Epidermal melanocyte (primary cell): ENCODE data around the gene CERS3.

ENCODE experiments used
- DNase-seq: peaks from one replicate; pipeline ENCODE4 v3.0.0; 2011; ENCODE audit warnings: low spot score; ENCODE audit not compliant: insufficient read length

CERS3 gene

GRCh38 chr15:100528833-100529428 is at the start of gene CERS3:
Gene CERS3 (minus strand): TSS chr15:100528950. CDS start chr15:100501849, 27,101 bp downstream.
- DNase-seq: no peak

DNA sequence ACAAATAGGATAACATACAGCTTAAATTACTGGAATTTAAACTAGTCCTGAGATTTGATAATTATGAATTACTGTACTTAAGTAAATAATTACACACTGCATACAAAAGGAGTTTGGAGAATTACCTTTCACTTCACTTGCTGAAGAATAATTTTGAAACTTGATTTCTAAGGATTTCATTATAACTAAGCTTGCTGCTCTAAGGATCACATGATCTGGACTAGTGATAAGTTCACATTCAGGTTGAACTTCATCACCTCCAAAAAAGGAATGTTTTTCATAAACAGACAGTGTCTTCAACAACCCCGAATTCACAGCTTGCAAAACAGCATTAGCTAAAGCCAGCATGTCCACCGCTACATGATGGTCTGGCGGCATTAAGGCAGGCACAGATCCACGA is 44.8 kb upstream of the CERS3 start:
- DNase-seq: no peak

- no peak for DNase-seq
These were observed 43.7 kb upstream of the CERS3 start for GRCh38 chr15:100572362-100572983.

DNA sequence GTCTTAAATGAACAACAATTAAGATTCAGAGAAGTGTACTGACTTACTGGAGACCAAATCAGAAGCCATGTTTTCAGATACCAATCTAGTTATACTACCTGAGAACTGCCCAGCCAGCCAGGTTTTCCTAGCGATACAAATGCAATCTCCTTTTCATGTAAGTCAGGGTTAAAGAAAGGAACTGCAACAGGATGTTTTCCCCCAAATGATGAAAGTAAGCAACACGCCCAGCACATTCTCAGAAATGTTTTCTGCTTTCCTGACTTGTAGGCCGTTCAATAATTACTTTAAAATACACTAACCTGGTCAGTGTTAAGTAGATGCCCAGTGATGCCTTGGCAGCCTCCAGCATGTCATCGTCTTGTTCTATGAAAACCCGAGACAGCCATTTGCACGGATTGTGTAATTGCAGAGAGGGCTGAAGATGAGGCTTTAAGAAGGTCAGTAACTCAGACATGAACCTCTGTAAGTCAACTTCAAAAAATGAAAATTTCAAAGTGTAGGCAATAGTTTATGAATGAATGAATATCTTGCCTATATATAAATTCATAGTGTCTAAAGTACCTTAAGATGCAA is 42.9 kb upstream of the CERS3 start:
- DNase-seq: no peak

DNA sequence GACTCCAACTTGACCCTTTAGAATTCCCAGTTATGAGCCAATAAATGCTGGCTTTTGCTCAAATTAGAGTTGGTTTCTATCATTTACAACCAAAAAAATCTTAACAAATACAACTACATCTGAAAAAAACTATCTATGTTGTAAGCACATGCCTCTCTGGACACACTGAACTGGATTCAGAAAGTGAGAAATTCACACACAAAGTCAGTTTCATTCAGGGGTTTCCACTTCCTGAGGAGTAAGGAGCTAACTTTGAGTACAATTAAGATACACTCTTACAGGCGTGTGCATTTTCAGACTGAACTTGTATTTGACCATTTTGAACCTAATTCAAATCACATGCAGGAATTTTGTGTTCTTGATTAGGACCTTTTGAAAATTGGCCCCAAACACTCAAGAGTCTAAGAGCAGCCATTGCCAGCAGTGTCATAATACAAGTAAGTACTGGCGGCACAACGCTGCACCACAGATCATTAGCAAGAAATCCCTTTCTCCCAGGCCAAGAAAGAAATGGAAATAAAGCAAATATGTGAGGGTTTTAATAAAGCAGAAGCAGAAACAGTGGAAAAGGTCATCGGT is 42.1 kb upstream of the CERS3 start:
- DNase-seq: no peak

GRCh38 chr15:100570275-100570674 is 41.5 kb upstream of the CERS3 start:
- no peak for DNase-seq

- no peak for DNase-seq
These were observed 40.6 kb upstream of the CERS3 start for GRCh38 chr15:100569391-100569790.

GRCh38 chr15:100566850-100567628 is 38.3 kb upstream of the CERS3 start:
- DNase-seq: no peak

DNA sequence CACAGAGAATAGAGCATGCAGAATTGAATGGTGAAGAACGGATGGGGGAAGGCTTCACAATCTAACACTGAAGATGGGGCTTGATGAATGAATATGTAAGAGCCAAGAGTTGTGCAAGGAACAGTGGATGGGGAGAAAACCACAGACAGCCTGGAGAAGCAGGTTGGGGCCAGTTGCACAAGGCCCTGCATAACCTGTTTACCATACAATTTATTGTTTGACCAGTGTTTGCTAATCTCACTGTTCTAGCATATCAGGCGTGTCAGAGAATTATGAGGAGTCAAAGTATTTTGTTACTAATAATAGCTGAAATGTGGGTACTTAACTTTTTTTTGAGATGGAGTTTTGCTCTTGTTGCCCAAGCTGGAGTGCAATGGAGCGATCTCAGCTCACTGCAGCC is 36.8 kb upstream of the CERS3 start:
- DNase-seq: no peak

- DNase-seq: no peak
These were observed 31.6 kb upstream of the CERS3 start for GRCh38 chr15:100560323-100560722.

DNA sequence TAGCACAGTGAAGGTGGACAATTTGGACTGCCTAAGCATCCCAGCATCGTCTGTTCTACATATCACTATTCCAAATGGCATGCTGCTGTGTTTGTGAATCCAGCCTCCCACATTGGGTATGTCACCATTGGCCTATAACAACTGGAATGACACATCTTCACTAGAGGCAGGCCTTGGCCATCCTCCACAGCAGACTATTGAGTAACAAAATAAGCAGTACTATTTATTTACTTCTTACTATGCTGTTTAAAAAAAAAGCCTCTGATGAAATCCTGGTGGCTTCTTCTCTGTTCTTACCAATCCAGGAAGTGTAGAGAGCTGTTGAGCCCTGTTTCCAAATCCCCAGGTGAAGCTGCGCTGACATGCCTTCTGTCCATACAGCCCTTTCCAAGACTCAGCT is 30.6 kb upstream of the CERS3 start:
- no peak for DNase-seq

- DNase-seq: no peak
These were observed 30.1 kb upstream of the CERS3 start for GRCh38 chr15:100558771-100559254.

DNA sequence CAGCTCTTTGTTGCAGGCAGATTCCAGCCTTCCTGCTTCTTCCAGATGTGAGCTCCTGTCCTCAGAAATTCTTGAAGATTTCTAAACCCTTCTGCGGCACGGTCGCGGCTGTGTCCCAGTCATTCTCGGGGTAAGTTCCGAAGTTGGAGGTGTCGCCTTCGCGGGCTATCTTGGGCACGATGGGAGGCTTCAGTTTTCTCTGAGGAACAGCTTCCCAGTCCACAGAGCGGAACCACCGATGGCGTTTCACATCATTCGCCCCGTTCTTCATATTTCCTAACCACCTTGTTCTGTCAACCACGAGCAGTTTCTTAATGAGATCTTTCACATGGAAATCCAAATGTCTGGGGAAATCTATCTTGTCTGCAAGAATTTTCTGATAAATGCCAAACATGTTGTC is 24.7 kb upstream of the CERS3 start:
- no peak for DNase-seq

DNA sequence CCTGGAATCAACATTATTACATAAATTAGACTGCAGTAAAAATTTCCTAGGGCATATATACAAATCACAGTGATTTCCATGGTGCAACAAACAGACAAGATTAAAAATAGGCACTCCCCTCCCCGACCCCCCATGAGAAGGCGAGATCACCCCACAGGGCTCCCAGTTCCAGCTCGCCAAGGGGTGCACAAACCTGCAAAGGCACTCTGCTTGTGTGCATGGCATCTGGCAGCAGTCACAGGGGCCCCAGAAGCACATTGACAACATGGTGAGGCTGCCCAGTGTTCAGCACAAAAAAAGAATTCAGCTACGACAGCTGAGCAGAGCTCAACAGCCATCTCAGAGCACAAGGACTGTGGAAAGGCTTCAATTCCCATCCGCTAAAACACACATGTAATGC is 19.2 kb upstream of the CERS3 start:
- DNase-seq: no peak

- DNase-seq: no peak
These were observed 16.2 kb upstream of the CERS3 start for GRCh38 chr15:100544946-100545345.

GRCh38 chr15:100544338-100544841 is 15.6 kb upstream of the CERS3 start:
- no peak for DNase-seq

- no peak for DNase-seq
These were observed 13.5 kb upstream of the CERS3 start for GRCh38 chr15:100542290-100542689.

GRCh38 chr15:100537331-100537730 is 8.6 kb upstream of the CERS3 start:
- no peak for DNase-seq

DNA sequence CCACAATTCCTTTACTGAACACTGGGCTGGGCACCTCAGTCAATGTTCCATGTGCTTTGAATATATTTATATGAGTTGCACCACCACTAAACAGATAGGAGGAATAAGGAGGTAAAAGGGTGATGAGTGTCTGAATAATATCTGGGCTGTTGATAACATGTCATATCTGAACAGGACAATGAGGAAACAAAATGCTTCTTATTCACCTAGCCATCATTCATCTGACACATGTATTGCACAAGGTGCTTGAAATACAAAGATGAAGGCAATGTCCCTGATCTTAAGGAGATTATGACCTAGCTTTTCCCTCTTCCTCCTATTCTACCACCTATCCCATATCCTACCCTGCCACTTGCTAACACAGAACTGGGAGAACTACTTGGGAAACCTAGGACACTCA is 8.0 kb upstream of the CERS3 start:
- DNase-seq: no peak

GRCh38 chr15:100533886-100534285 is 5.1 kb upstream of the CERS3 start:
- DNase-seq: no peak

GRCh38 chr15:100531823-100532327 is 3.1 kb upstream of the CERS3 start:
- no peak for DNase-seq
